H54 (cell line): ENCODE results near the gene RBM33.

Experiments
- DNase-seq: peaks from one replicate; pipeline ENCODE4 v3.0.0; 2011; ENCODE audit warnings: low spot score, mixed read lengths; ENCODE audit not compliant: insufficient read length
- FAIRE-seq: peaks from 3 replicates; lab custom pipeline; 2011; peaks lifted over from hg19 to GRCh38; lab: Jason Lieb, UNC
- POLR2A ChIP-seq: IDR thresholded peaks from 2 replicates; pipeline ENCODE4 v1.6.1; 2011; ENCODE audit warnings: low read depth, mild to moderate bottlenecking, low read length

RBM33 gene, protein sequence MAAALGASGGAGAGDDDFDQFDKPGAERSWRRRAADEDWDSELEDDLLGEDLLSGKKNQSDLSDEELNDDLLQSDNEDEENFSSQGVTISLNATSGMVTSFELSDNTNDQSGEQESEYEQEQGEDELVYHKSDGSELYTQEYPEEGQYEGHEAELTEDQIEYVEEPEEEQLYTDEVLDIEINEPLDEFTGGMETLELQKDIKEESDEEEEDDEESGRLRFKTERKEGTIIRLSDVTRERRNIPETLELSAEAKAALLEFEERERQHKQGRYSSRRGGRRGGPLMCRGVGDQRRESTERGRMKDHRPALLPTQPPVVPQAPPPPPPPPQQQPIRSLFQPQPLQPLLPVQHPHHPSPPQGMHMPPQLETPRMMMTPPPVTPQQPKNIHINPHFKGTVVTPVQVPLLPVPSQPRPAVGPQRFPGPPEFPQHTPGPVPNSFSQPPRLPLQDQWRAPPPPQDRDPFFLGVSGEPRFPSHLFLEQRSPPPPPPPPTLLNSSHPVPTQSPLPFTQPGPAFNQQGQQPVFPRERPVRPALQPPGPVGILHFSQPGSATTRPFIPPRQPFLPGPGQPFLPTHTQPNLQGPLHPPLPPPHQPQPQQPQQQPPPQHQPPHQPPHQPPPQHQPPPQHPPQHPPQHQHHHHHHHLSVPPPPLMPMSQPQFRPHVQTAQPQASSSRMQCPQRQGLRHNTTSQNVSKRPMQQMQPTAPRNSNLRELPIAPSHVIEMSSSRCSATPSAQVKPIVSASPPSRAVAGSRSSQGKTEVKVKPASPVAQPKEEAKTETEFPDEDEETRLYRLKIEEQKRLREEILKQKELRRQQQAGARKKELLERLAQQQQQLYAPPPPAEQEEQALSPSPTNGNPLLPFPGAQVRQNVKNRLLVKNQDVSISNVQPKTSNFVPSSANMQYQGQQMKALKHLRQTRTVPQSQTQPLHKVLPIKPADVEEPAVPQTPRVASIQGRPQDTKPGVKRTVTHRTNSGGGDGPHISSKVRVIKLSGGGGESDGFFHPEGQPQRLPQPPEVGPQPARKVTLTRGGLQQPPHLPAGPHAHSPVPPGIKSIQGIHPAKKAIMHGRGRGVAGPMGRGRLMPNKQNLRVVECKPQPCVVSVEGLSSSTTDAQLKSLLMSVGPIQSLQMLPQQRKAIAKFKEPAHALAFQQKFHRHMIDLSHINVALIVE

DNA sequence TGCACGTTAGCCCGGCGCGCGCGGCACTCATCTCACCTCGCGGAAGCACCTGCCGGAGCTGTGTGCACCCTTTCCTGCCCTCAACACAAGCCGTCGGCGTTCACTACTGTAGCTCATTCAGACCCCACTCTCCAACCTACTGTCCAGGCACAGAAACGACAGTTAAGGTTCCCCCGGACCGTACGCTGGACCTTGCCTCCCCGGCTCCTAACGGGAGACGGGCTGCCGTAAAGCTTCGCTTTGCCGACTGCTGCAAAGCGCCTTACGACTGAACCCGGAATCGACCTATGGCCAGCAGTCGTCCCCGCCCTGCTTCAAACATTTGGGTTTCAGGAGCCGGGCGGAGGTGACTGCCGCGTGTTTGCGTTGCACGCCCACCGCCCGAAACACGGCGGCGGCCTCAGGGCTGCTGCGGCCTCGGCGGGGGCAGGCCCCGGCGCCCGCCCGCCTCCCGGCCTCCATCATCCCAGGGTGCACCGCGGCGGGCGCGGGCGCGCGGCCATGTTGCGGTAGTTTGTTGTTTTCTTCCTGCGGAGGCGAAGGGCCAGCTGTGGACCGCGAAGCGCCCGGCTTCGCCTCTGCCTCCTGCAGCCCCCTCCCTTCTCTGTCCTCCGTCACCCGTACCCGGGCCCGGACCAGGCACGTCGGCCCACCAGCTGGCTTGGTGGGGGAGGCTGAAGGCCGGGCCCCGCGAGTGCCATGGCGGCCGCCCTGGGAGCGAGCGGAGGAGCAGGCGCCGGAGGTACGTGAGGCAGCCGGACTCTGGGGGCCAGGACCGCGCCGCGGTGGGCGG lies at the start of gene RBM33:
RBM33 (plus strand) TSS at position 484 of the 793 bp plus-strand sequence; CDS start at position 700, 216 bp downstream.
- TF ChIP-seq POLR2A = peak; percentile 79
- peak; percentile 79 for DNase-seq
- FAIRE-seq = no peak

DNA sequence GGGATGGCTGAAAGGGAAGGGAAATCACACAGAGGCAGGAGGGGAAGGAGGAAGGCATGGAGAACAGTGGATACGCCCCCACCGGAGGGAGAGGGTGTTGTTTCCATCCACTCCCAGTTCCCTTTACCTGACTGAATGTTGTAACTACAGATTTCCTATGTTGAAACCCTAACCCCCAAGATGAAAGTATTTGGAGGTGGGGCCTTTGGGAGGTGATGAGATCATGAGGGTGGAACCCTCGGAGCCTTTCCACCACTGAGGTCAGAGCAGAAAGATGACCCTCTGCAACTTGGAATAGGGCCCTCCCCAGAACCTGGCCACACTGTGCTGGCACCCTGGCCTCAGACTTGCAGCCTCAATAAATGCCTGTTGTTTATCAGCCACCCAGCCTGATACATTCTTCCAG lies 49.5 kb upstream of the RBM33 start:
- FAIRE-seq (no peak), DNase-seq (no peak)
- TF ChIP-seq POLR2A = no peak

DNA sequence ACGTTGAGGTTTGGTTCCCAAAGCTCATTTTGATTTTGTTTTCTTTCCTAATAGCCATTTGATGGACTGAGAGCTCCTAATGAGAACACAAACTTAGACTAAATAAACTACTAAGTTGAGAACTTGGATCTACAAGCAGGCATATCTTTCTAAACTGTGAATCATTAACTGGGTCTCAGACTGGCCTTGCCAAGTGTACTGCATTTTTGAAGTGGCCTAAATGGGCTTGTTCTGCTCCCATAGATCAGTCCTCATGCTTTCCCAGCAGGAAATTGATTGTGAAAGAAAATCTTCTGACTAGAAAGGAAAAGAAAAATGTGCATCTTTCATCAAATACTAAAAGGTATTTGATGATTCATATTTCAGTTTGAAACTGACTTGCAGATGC lies 46.7 kb upstream of the RBM33 start:
- no peak for FAIRE-seq
- TF ChIP-seq POLR2A = no peak
- DNase-seq = no peak

DNA sequence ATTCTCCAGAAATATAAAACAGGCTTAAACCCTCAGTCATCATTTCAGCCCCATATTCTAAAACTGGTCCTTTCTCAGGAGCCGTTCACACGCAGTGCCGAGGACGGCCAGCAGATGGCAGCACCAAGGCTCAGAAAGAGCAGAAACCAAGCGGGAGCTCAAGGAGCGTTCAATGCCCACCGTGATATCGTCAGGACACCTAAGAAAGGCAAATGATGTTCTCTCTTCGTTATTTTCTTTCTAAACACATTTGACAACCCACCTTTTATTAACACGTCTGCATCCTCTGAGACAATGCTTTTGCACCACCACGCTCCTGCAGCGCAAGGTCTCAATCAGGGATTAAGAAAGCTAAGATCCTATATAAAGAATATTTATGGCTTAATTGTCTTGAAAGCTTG lies 45.7 kb upstream of the RBM33 start:
- TF ChIP-seq POLR2A = no peak
- FAIRE-seq = no peak
- DNase-seq = peak; percentile 51

DNA sequence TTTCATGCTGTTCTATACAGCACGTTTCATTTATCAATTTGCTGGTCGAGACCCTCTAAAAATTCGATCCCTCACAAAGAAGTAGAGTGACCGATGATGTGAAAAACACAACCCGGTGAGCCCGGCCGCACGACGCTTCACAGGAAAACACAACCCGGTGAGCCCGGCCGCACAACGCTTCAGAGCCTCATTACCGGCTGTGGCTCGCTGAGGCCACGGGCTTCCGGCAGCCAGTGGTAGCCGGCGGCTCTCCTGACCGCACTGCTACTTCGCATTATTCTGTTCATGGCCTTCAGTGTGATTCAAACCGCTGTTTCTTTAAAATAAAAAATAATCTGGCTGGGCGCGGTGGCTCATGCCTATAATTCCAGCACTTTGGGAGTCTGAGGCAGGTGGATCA lies 42.3 kb upstream of the RBM33 start:
- DNase-seq = no peak
- TF ChIP-seq POLR2A = no peak
- FAIRE-seq = no peak

DNA sequence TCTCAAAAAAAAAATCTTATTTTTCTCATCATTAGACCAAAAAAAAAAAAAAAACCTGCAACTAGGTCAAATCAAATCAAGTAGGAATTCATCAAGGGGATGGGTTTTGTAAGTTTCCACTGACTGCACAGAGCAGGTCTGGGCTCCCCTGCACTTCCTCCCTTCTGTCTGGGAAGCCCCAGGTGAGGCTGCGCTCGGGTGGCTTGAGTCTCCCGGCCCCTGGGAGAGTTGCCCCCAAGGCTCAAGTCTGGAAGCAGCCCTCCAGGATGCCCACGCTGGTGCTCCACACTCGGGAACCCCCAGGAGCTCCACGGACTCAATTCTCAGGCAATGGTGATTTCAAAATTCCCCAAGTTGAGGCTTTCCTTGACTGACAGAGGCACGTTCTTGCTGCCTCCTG lies 41.7 kb upstream of the RBM33 start:
- TF ChIP-seq POLR2A = no peak
- FAIRE-seq (no peak), DNase-seq (no peak)

DNA sequence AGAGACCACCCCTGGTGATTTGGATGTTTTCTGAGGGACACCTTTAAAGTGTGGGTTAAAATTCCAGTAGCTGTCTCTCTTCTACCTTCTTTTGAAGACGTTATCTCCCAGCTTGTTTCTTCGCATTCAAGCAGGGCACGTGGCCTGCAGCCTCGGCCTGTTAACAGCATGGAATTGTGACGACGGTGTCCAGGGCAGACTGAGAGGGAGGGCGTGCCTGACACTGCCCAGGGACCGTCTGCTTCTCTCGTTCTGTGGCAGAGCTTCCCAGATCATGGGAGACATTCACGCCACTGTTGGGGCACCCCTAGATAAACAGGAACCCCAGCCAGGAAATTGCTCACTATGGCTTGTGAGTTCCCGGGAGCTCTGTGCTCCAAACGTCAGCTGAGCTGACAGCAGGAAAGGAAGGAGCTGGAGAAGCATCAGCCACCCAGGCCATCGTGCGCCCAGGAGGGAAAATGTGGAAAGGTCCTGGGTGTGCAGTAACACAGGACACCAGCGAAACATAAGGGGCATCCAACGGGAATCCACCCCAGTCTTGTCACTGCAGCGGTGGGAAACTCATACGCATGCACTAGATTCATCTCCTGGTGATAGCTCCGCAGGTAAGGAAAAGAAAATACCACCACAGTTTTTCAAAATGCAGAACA lies 41.1 kb upstream of the RBM33 start:
- TF ChIP-seq POLR2A = no peak
- no peak for DNase-seq
- FAIRE-seq = no peak

DNA sequence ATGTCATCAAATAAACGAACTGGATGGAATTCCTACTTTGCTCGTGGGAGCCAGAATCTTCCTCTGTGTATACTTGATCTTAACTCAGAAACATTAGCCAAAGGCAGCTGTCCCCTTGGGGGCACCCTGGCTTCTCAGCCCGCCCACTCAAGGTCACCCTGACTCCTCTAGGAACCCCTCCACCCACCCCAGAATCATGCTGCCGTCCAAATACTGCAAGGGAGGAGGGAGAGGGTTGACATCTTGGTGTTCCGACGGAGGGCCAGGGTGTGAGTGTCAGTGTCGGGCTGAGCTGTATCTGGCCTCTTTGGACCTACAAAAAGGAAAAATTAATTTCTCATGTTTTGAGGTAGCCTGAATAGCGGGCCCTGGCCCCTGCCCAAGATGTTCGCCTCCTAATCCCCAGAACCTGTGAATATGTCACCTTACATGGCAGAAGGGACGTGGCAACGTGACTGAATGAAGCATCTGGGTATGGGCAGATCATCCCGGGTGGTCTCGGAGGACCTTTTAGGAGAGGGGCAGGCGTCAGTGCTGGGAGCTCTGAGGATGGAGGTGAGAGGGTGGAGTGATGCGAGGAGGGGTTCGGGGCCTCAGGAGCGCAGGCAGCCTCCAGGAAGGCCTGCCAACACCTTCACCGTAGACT lies 40.5 kb upstream of the RBM33 start:
- FAIRE-seq (no peak), DNase-seq (no peak)
- no peak for TF ChIP-seq POLR2A

DNA sequence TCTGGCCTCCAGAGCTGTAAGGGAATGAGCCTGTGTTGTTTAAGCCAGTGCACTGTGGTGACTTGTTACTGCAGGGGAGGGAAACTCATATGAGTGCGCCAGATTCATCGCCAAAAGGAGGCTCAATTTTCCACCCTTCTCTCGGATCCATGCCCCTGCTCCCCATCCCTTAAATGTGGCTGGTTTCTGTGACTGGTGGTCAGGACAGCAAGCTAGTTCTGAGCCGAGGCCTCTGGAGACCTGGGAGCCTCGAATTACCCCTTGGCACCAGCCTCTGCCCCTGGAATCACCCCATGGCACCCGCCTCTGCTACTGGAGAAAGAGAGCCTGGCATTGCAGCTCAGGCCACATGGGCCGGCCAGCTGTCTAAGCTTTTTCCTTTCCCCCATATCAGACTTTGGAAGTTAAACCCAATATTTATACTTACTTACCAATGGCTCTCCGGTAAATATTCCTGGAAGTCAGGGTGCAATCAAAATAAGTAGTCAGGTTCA lies 39.9 kb upstream of the RBM33 start:
- TF ChIP-seq POLR2A = no peak
- DNase-seq (no peak), FAIRE-seq (no peak)

DNA sequence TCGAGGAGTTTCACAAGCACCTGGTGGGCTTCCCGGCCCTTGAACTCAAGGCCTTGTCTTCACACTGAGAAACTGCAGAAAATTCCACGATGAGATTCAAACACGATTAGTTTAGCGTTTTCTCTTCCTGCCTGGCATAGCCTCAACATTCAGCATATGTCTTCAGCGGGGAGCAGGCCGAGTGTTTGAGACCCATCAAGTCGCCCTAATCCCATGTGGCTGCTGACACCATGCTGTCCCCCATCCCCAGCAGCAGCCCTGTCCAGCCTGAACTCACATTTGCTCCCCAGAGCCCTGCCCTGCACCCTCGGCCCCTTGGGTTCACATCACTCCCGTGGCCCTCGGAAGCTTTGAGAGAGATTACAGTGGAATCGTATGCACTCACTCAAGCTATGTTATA lies 35.3 kb upstream of the RBM33 start:
- FAIRE-seq (no peak), DNase-seq (no peak)
- TF ChIP-seq POLR2A = no peak

DNA sequence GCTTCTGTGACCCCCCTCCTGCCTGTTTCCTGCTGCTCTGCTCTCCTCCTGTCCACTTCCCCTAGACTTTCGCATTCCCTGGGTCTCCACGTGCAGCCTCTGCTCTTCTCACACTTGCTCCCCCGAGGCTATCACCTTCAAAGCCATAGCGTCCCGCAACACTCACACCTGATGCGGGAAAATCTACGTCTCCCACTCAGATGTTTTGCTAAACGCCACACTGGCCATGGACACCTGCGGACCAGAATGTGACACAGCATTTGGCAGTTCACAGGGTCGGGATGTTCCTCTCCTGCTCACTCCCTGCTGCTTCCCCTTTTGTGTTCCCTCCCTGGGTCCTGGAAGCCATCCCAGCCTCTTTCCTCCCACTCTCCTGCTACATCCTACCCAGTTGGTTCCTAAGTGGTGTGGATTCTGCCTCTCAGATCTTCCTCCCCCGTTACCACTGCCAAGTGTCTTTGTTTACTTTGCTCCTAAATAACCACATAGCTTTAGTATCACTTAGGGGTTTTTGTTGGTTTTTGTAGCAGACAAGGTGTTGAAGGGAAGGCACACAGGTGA lies 33.7 kb upstream of the RBM33 start:
- FAIRE-seq = no peak
- DNase-seq = no peak
- no peak for TF ChIP-seq POLR2A
